NCI-H2196 treated with DMSO at 0.1 percent for 48 hours (cell line): ENCODE measurements around the gene SNX14.

Source experiments
- DNase-seq: peaks from one replicate; lab custom pipeline; 2025; ENCODE audit not compliant: unreplicated experiment; lab: John Stamatoyannopoulos, UW

Gene SNX14

GRCh38 chr6:85506441-85507093 is 87.1 kb downstream of the SNX14 start:
- DNase-seq = no peak

GRCh38 chr6:85498596-85499258 is 94.9 kb downstream of the SNX14 start:
- DNase-seq = peak; percentile 15

GRCh38 chr6:85496856-85497255 is 96.8 kb downstream of the SNX14 start:
- DNase-seq = no peak

GRCh38 chr6:85496009-85496579 is 97.6 kb downstream of the SNX14 start:
- no peak for DNase-seq

GRCh38 chr6:85494547-85495536 is 98.8 kb downstream of the SNX14 start:
- DNase-seq = no peak

- DNase-seq = no peak
Measured at GRCh38 chr6:85493389-85493788, 100.3 kb downstream of the SNX14 start.

GRCh38 chr6:85490516-85491248 is 103.0 kb downstream of the SNX14 start:
- no peak for DNase-seq

GRCh38 chr6:85484948-85485347 is 108.7 kb downstream of the SNX14 start:
- no peak for DNase-seq

GRCh38 chr6:85483846-85484245 is 109.8 kb downstream of the SNX14 start:
- DNase-seq = no peak

- no peak for DNase-seq
Measured at GRCh38 chr6:85482905-85483700, 110.6 kb downstream of the SNX14 start.

GRCh38 chr6:85482206-85482904 is 111.3 kb downstream of the SNX14 start:
- DNase-seq = no peak

GRCh38 chr6:85479208-85479607 is 114.5 kb downstream of the SNX14 start:
- no peak for DNase-seq

- no peak for DNase-seq
Measured at GRCh38 chr6:85476532-85476931, 117.1 kb downstream of the SNX14 start.

GRCh38 chr6:85473748-85474147 is 119.9 kb downstream of the SNX14 start:
- DNase-seq = no peak

- no peak for DNase-seq
Measured at GRCh38 chr6:85472744-85473143, 120.9 kb downstream of the SNX14 start.

GRCh38 chr6:85470023-85470410 is 123.6 kb downstream of the SNX14 start:
- DNase-seq = no peak

- no peak for DNase-seq
Measured at GRCh38 chr6:85469276-85470022, 124.2 kb downstream of the SNX14 start.

- DNase-seq = no peak
Measured at GRCh38 chr6:85468326-85468725, 125.3 kb downstream of the SNX14 start.

GRCh38 chr6:85465762-85466161 is 127.9 kb downstream of the SNX14 start:
- DNase-seq = no peak
